Naive thymus-derived CD8-positive, alpha-beta T cell (primary cell): ENCODE measurements around the gene ZNF823. TPM values are rescaled to one million over a fixed set of nuclear protein-coding genes. Genes with fewer than 3 reads are reported as not detected.
A peak's percentile ranks its signal among the peaks of the same experiment; 100 is the strongest.
"Not testable (repeated sequence)": the region's sequence is repeated elsewhere in the genome, so short reads cannot be mapped to it uniquely, and the experiment has no call there.

ENCODE experiments used
- ATAC-seq, 2 donors: fragments of 150-1000 bp; cut with Tn5 transposase in 1 of 2; sonication (Bioruptor Pico), chemical (Tn5 transposase) in 1 of 2; 1 replicate in 1 of 2; 2 replicates in 1 of 2; pipeline ENCODE4 v1.10.0; 2021; ENCODE audit warnings: mild to moderate bottlenecking in 2 of 2, moderate library complexity in 2 of 2
- POLR2A ChIA-PET: fragments of 350-600 bp; sonication (Branson Sonifier 250); formaldehyde crosslinking; loops from one replicate; lab custom pipeline; 2021; ENCODE audit warnings: antibody characterized with exemption; lab: Charles Lee
- DNase-seq, 10 donors: peaks; one replicate each; pipeline versions ENCODE4 v3.0.0 to v3.0.0-alpha.2; 2020 to 2022
- H3K27ac Mint-ChIP-seq, 10 donors: one replicate each; pipeline ENCODE4 v1.8.0; 2020 to 2022; ENCODE audit warnings: mild to moderate bottlenecking in 10 of 10, mixed read lengths in 10 of 10, moderate library complexity in 4 of 10, inconsistent platforms in 1 of 10
- H3K27me3 Mint-ChIP-seq, 5 donors: one replicate each; pipeline ENCODE4 v1.8.0; 2021 to 2022; ENCODE audit warnings: mixed read lengths in 5 of 5
- H3K36me3 Mint-ChIP-seq, 3 donors: one replicate each; pipeline ENCODE4 v1.8.0; 2020 to 2022; ENCODE audit warnings: mixed read lengths in 3 of 3, mild to moderate bottlenecking in 2 of 3, inconsistent platforms in 1 of 3
- H3K4me1 Mint-ChIP-seq, 4 donors: one replicate each; pipeline ENCODE4 v1.8.0; 2021 to 2022; ENCODE audit warnings: mixed read lengths in 4 of 4
- H3K4me3 Mint-ChIP-seq, 10 donors: one replicate each; pipeline ENCODE4 v1.8.0; 2020 to 2022; ENCODE audit warnings: mild to moderate bottlenecking in 10 of 10, mixed read lengths in 10 of 10, moderate library complexity in 6 of 10, inconsistent platforms in 1 of 10
- H3K9me3 Mint-ChIP-seq, 9 donors: one replicate each; pipeline ENCODE4 v1.8.0; 2020 to 2022; ENCODE audit warnings: mixed read lengths in 9 of 9, mild to moderate bottlenecking in 3 of 9, inconsistent platforms in 1 of 9, moderate library complexity in 1 of 9
- polyA plus RNA-seq, 3 donors: library from polyadenylated mRNA; unstranded; fragments of 300-500 nt; fragmentation: Illumina TruSeq; gene quantifications; one replicate each; pipeline ENCODE4 v1.2.3, GENCODE V29; 2021
- total RNA-seq, 8 experiments: library from RNA in 2 of 8; stranded (reverse) in 2 of 8; gene quantifications; one replicate each; pipeline ENCODE4 v1.2.3 and lab custom pipeline; 2021 to 2026

ZNF823 gene
- total and polyA plus RNA-seq, 5 experiments from 2014 or later = 2.0 to 7.3 (median 3.2) TPM

- peaks cover 0 to 2% (median 0%) of the 10 kb centered on the region in 9 donors for H3K9me3 Mint-ChIP-seq
- peaks cover 26 to 52% (median 34%) of the 10 kb centered on the region in 5 donors for H3K27me3 Mint-ChIP-seq
- POLR2A ChIA-PET = no interaction called here
- DNase-seq (peak; percentile 67 to 90 (median 80)), ATAC-seq (peak; percentile 96 to 98)
- no peaks in the 10 kb centered on the region for H3K36me3 Mint-ChIP-seq
- peak overlapping the region; percentile 84 to 99 (median 94) for H3K4me3 Mint-ChIP-seq
- peaks cover 9 to 17% (median 15%) of the 10 kb centered on the region in 4 donors for H3K4me1 Mint-ChIP-seq
- peak overlapping the region in 6 of 10 donors; percentile 56 to 93 (median 74) for H3K27ac Mint-ChIP-seq
Measured at GRCh38 chr19:11694533-11695439, 44.0 kb downstream of the ZNF823 start.

- peaks cover 0 to 5% (median 0%) of the 10 kb centered on the region in 9 donors for H3K9me3 Mint-ChIP-seq
- peak in 1 of 10 donors; percentile 2 for DNase-seq
- peaks cover 9 to 17% (median 15%) of the 10 kb centered on the region in 4 donors for H3K4me1 Mint-ChIP-seq
- H3K27ac Mint-ChIP-seq = peak overlapping the region in 1 of 10 donors; percentile 29
- POLR2A ChIA-PET = no interaction called here
- no peaks in the 10 kb centered on the region for H3K36me3 Mint-ChIP-seq
- no peak for ATAC-seq
- peak overlapping the region; percentile 62 to 97 (median 72) for H3K4me3 Mint-ChIP-seq
- H3K27me3 Mint-ChIP-seq = peaks cover 25 to 60% (median 40%) of the 10 kb centered on the region in 5 donors
Measured at GRCh38 chr19:11693505-11694499, 44.9 kb downstream of the ZNF823 start.

GRCh38 chr19:11692127-11692790, 46.5 kb downstream of the ZNF823 start:
- H3K36me3 Mint-ChIP-seq = peaks cover 0 to 5% (median 2%) of the 10 kb centered on the region in 3 donors
- peak overlapping the region in 1 of 10 donors; percentile 4 for H3K4me3 Mint-ChIP-seq
- H3K27me3 Mint-ChIP-seq = peaks cover 26 to 63% (median 40%) of the 10 kb centered on the region in 5 donors
- H3K9me3 Mint-ChIP-seq = peaks cover 0 to 7% (median 4%) of the 10 kb centered on the region in 9 donors
- POLR2A ChIA-PET = no interaction called here
- no peak for ATAC-seq
- peaks cover 9 to 17% (median 15%) of the 10 kb centered on the region in 4 donors for H3K4me1 Mint-ChIP-seq
- no peak for DNase-seq
- no peak overlapping the region for H3K27ac Mint-ChIP-seq

- POLR2A ChIA-PET = no interaction called here
- Mint-ChIP-seq H3K9me3 (peaks cover 0 to 62% (median 33%) of the 10 kb centered on the region in 9 donors), H3K36me3 (peaks cover 0 to 18% (median 13%) of the 10 kb centered on the region in 3 donors), H3K27me3 (peaks cover 7 to 19% (median 9%) of the 10 kb centered on the region in 5 donors), H3K4me1 (peaks cover 0 to 4% (median 0%) of the 10 kb centered on the region in 4 donors), H3K27ac (no peak overlapping the region), H3K4me3 (no peak overlapping the region)
- no peak for DNase-seq
- no peak for ATAC-seq
Measured at GRCh38 chr19:11685676-11686650, 52.8 kb downstream of the ZNF823 start.

- Mint-ChIP-seq H3K36me3 (peaks cover 3 to 22% (median 16%) of the 10 kb centered on the region in 3 donors), H3K4me3 (no peak overlapping the region), H3K4me1 (peaks cover 0 to 4% (median 0%) of the 10 kb centered on the region in 4 donors), H3K9me3 (peaks cover 6 to 70% (median 37%) of the 10 kb centered on the region in 9 donors), H3K27me3 (peaks cover 7 to 16% (median 10%) of the 10 kb centered on the region in 5 donors), H3K27ac (no peak overlapping the region)
- ATAC-seq = no peak
- no peak for DNase-seq
- POLR2A ChIA-PET = no interaction called here
Measured at GRCh38 chr19:11684987-11685675, 53.6 kb downstream of the ZNF823 start.

GRCh38 chr19:11680689-11681302, 58.0 kb downstream of the ZNF823 start:
- H3K9me3 Mint-ChIP-seq = peaks cover 9 to 77% (median 35%) of the 10 kb centered on the region in 9 donors

GRCh38 chr19:11678504-11678903, 60.2 kb downstream of the ZNF823 start:
- ATAC-seq (no peak), DNase-seq (no peak)
- POLR2A ChIA-PET = no interaction called here
- H3K4me1 Mint-ChIP-seq = peaks cover 5 to 7% (median 5%) of the 10 kb centered on the region in 4 donors
- H3K36me3 Mint-ChIP-seq = peaks cover 5 to 15% (median 12%) of the 10 kb centered on the region in 3 donors
- no peak overlapping the region for H3K27ac Mint-ChIP-seq
- H3K4me3 Mint-ChIP-seq = no peak overlapping the region
- H3K27me3 Mint-ChIP-seq = peaks cover 11 to 34% (median 26%) of the 10 kb centered on the region in 5 donors
- H3K9me3 Mint-ChIP-seq = peaks cover 4 to 55% (median 23%) of the 10 kb centered on the region in 9 donors

More at GRCh38 chr19:11680689-11681302, 58.0 kb downstream of the ZNF823 start:
- ATAC-seq = no peak
- POLR2A ChIA-PET = no interaction called here
- Mint-ChIP-seq H3K27ac (no peak overlapping the region), H3K27me3 (peaks cover 6 to 15% (median 11%) of the 10 kb centered on the region in 5 donors), H3K4me1 (peaks cover 0 to under 1% (median 0%) of the 10 kb centered on the region in 4 donors), H3K36me3 (peaks cover 4 to 18% (median 18%) of the 10 kb centered on the region in 3 donors), H3K4me3 (no peak overlapping the region)
- no peak for DNase-seq

GRCh38 chr19:11676661-11677600, 61.8 kb downstream of the ZNF823 start:
- H3K9me3 Mint-ChIP-seq = peaks cover 4 to 43% (median 19%) of the 10 kb centered on the region in 9 donors
- ATAC-seq, POLR2A ChIA-PET, DNase-seq, H3K4me3 Mint-ChIP-seq, H3K4me1 Mint-ChIP-seq: not testable (repeated sequence)
- H3K27ac Mint-ChIP-seq = peak overlapping the region in 1 of 10 donors; percentile 84
- H3K27me3 Mint-ChIP-seq = peaks cover 14 to 42% (median 30%) of the 10 kb centered on the region in 5 donors
- peaks cover 5 to 14% (median 11%) of the 10 kb centered on the region in 3 donors for H3K36me3 Mint-ChIP-seq

GRCh38 chr19:11675569-11675968, 63.2 kb downstream of the ZNF823 start:
- no peak for ATAC-seq
- peaks cover 5 to 9% (median 9%) of the 10 kb centered on the region in 3 donors for H3K36me3 Mint-ChIP-seq
- POLR2A ChIA-PET = no interaction called here
- no peak for DNase-seq
- H3K4me1 Mint-ChIP-seq = peaks cover 5 to 9% (median 6%) of the 10 kb centered on the region in 4 donors
- peaks cover 4 to 38% (median 13%) of the 10 kb centered on the region in 9 donors for H3K9me3 Mint-ChIP-seq
- peaks cover 10 to 42% (median 28%) of the 10 kb centered on the region in 5 donors for H3K27me3 Mint-ChIP-seq
- no peak overlapping the region for H3K27ac Mint-ChIP-seq
- no peak overlapping the region for H3K4me3 Mint-ChIP-seq
